ENCODE measurements around the gene SYT17. TPM values are rescaled to one million over a fixed set of nuclear protein-coding genes. Genes with fewer than 3 reads are reported as not detected.

The SYT17 gene
- total RNA-seq, 1 donor from 2014 or later, result not detected

GRCh38 chr16:19139436-19140091 is 28.5 kb upstream of the SYT17 start:
- peak overlapping the region; percentile 78 for H3K27ac Mint-ChIP-seq (ENCODE audit: unreplicated experiment)
- TF ChIP-seq CTCF (IDR thresholded peaks at IDR 0.05), result no peak

GRCh38 chr16:19140396-19140795 is 27.6 kb upstream of the SYT17 start:
- DNase-seq (ENCODE audit: extremely low spot score, unreplicated experiment), result no peak
- peaks cover 52% of the 10 kb centered on the region for H3K4me1 Mint-ChIP-seq (ENCODE audit: unreplicated experiment)
- H3K36me3 Mint-ChIP-seq (ENCODE audit: unreplicated experiment), result no peaks in the 10 kb centered on the region
- H3K27ac Mint-ChIP-seq (ENCODE audit: unreplicated experiment), result peak overlapping the region; percentile 34
- TF ChIP-seq CTCF (IDR thresholded peaks at IDR 0.05), result no peak
- no peak overlapping the region for H3K4me3 Mint-ChIP-seq (ENCODE audit: unreplicated experiment)
- H3K27me3 Mint-ChIP-seq (ENCODE audit: unreplicated experiment), result peaks cover 15% of the 10 kb centered on the region
- no peaks in the 10 kb centered on the region for H3K9me3 Mint-ChIP-seq (ENCODE audit: unreplicated experiment)

More at GRCh38 chr16:19139436-19140091, 28.5 kb upstream of the SYT17 start:
- DNase-seq (ENCODE audit: extremely low spot score, unreplicated experiment), result no peak
- peaks cover 10% of the 10 kb centered on the region for H3K27me3 Mint-ChIP-seq (ENCODE audit: unreplicated experiment)
- H3K4me1 Mint-ChIP-seq (ENCODE audit: unreplicated experiment), result peaks cover 54% of the 10 kb centered on the region
- H3K4me3 Mint-ChIP-seq (ENCODE audit: unreplicated experiment), result no peak overlapping the region
- H3K9me3 Mint-ChIP-seq (ENCODE audit: unreplicated experiment), result no peaks in the 10 kb centered on the region
- H3K36me3 Mint-ChIP-seq (ENCODE audit: unreplicated experiment), result no peaks in the 10 kb centered on the region

GRCh38 chr16:19142939-19143598 is 25.0 kb upstream of the SYT17 start:
- H3K4me3 Mint-ChIP-seq (ENCODE audit: unreplicated experiment), result no peak overlapping the region
- peaks cover 25% of the 10 kb centered on the region for H3K4me1 Mint-ChIP-seq (ENCODE audit: unreplicated experiment)
- no peaks in the 10 kb centered on the region for H3K36me3 Mint-ChIP-seq (ENCODE audit: unreplicated experiment)
- no peak overlapping the region for H3K27ac Mint-ChIP-seq (ENCODE audit: unreplicated experiment)
- TF ChIP-seq CTCF (IDR thresholded peaks at IDR 0.05), result no peak
- H3K27me3 Mint-ChIP-seq (ENCODE audit: unreplicated experiment), result peaks cover 18% of the 10 kb centered on the region
- H3K9me3 Mint-ChIP-seq (ENCODE audit: unreplicated experiment), result peaks cover under 1% of the 10 kb centered on the region
- DNase-seq (ENCODE audit: extremely low spot score, unreplicated experiment), result no peak

- Mint-ChIP-seq H3K27me3 (ENCODE audit: unreplicated experiment) (peaks cover 24% of the 10 kb centered on the region), H3K9me3 (ENCODE audit: unreplicated experiment) (peaks cover 6% of the 10 kb centered on the region), H3K4me3 (ENCODE audit: unreplicated experiment) (no peak overlapping the region), H3K27ac (ENCODE audit: unreplicated experiment) (no peak overlapping the region), H3K4me1 (ENCODE audit: unreplicated experiment) (peaks cover 21% of the 10 kb centered on the region), H3K36me3 (ENCODE audit: unreplicated experiment) (no peaks in the 10 kb centered on the region)
- DNase-seq (ENCODE audit: extremely low spot score, unreplicated experiment), result no peak
- TF ChIP-seq CTCF (IDR thresholded peaks at IDR 0.05), result no peak
These were observed 24.5 kb upstream of the SYT17 start for GRCh38 chr16:19143599-19143956.

GRCh38 chr16:19145010-19145409 is 23.0 kb upstream of the SYT17 start:
- TF ChIP-seq CTCF (IDR thresholded peaks at IDR 0.05), result no peak
- Mint-ChIP-seq H3K4me1 (ENCODE audit: unreplicated experiment) (peaks cover 8% of the 10 kb centered on the region), H3K9me3 (ENCODE audit: unreplicated experiment) (peaks cover 6% of the 10 kb centered on the region), H3K27me3 (ENCODE audit: unreplicated experiment) (peaks cover 33% of the 10 kb centered on the region), H3K27ac (ENCODE audit: unreplicated experiment) (no peak overlapping the region), H3K36me3 (ENCODE audit: unreplicated experiment) (no peaks in the 10 kb centered on the region), H3K4me3 (ENCODE audit: unreplicated experiment) (no peak overlapping the region)
- no peak for DNase-seq (ENCODE audit: extremely low spot score, unreplicated experiment)

All from osteocyte (in vitro differentiated cells).